ENCODE results near the gene WDR26. TPM values are rescaled to one million over a fixed set of nuclear protein-coding genes. Genes with fewer than 3 reads are reported as not detected.

The WDR26 gene
- total RNA-seq: 15.5 and 18.7 TPM in 2 replicates

DNA sequence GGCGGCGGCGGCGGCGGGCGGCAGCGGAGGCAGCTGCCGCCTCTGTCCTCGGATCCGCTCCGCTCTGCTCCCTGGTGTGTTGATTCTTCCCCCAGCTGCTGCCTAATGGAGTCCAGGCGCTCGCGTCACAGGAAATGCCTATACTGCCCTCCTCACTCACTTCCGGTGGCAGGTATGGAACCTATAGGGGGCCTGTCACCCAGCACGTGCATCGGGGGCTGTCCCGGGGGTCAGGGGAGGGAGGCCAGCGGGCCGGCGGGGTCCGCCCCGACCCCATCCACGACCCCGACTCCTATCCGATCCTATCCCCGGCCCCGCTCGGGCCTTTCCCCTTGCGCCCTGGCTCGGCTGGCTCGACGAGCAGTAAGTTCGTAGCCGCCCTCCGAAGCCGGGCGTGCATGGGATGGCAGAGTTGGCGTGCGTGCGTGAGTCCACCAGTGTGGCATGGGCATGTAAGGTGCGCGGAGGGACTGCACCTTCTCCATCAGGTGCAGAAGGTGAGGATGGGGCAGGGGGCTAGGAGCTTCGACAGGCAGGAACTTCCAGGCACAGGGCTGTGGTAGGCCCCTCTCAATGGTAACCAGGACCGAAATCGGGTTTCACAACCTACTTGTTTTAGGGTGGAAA, at the start of gene WDR26:
WDR26 (minus strand) TSS at position 107 of the 627 bp plus-strand sequence.

GRCh38 chr1:224356685-224357625, 77.6 kb downstream of the WDR26 start, which contains the start of gene CNIH4:
Gene CNIH4 (plus strand): TSS chr1:224356879. CDS start chr1:224356925, 46 bp downstream.

Other genes with a start within 250 kb of the WDR26 start
- 22.9 and 26.0 TPM in 2 replicates for gene NVL, start 104.6 kb downstream of the WDR26 start, total RNA-seq
- gene CNIH4, start 77.9 kb downstream of the WDR26 start, total RNA-seq: 53.1 and 58.3 TPM in 2 replicates
- 1.2 and 1.3 TPM in 2 replicates for gene CNIH3, start 181.5 kb upstream of the WDR26 start, total RNA-seq

Measured in bronchus fibroblast of lung (primary cell).